GM19099 (cell line): ENCODE measurements around the gene PPFIA4.

ENCODE experiments used
- POLR2A ChIP-seq: IDR thresholded peaks from 3 replicates; pipeline ENCODE4 v1.6.1; 2011; ENCODE audit warnings: low read depth; ENCODE audit not compliant: insufficient read length; ENCODE audit errors: extremely low read depth

Gene PPFIA4

GRCh38 chr1:203035111-203036000, 9.1 kb downstream of the PPFIA4 start:
- no peak for TF ChIP-seq POLR2A

DNA sequence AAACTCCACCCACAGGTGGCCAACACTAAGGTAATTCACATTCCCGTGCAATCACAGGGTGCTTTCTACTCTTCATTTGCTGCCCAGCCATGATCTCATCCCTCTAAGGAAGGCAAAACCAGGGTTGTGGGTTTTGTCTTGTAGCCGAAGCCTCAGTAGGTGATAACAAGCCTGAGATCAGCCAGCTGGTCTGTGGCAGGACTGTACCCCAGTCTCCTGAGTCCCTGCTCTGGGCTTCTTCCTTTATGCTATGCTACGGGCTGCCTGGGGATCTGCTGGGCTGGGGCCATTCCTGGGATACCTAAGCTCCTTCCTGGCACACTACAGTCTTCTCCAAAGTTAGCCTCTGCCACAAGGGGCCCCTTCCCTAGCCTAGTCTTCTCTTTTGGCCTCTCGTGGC, 9.8 kb downstream of the PPFIA4 start:
- TF ChIP-seq POLR2A, result no peak

GRCh38 chr1:203036537-203036936, 10.2 kb downstream of the PPFIA4 start:
- no peak for TF ChIP-seq POLR2A

- TF ChIP-seq POLR2A, result no peak
Observed at GRCh38 chr1:203037509-203038190, 11.4 kb downstream of the PPFIA4 start.

GRCh38 chr1:203038217-203038741, 12.0 kb downstream of the PPFIA4 start:
- TF ChIP-seq POLR2A, result no peak

DNA sequence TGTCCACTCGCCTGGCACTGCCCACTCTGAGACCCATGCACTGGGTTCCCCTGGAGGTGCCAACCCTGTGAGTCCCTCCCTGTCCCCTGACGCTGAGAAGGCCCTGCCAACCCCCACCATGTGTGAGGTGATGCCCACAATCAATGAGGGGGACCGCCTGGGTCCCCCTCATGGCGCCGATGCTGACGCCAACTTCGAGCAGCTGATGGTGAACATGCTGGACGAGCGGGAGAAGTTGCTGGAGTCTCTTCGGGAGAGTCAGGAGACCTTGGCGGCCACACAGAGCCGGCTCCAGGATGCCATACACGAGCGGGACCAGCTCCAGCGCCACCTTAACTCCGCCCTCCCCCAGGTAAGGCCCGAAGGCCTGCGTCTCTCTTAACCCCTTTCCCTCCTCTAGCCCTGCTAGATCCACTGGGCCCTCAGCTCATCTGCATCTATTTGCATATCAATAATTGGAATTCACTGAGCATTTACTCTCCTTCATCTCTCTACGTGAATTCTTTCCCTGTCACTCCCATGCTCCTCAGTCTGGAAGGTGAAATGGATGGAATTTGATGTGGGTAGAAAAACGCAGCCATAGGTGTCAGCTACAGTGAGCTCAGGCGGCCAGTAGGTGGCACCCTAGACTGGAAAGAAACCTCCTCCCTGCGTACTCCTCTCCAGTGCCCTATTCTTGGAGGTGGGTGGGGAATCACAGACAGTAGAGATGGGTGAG, 12.8 kb downstream of the PPFIA4 start:
- TF ChIP-seq POLR2A, result no peak

- no peak for TF ChIP-seq POLR2A
Observed at GRCh38 chr1:203039609-203040512, 13.6 kb downstream of the PPFIA4 start.

DNA sequence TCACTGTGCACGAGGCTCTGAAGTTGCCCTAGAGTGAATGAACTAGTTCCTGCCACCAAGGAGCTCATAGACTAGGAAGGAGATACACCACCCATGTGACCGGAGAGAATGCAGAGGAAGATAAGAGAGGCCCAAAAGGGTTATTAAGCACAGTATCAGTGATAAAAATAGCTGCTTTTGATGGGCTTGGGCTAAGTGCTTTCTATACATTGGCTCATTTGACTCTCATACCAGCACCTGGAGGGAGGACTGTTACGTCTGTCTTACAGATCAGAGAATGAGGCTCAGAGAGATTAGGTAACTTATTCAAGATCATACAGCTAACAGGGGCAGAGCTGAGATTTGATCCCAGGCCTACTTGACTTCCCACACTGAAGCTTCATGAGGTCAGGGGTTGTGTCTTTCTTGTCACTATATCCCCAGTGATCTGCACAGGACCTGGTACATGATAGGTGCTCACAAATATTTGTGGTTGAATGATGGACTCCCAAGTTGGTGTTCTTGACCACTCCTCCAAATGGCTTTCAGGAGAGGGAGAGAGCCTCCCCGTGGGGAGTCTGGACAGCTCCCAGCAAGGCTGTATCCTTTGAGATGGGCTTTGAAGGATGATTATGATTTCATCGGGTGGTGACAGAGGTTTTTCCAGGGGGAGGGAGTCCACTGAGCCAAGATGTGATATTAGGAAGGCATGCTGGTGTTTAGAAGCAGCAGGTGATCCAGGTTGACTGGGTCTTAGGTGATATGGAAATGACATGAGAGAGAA, 14.4 kb downstream of the PPFIA4 start:
- no peak for TF ChIP-seq POLR2A

DNA sequence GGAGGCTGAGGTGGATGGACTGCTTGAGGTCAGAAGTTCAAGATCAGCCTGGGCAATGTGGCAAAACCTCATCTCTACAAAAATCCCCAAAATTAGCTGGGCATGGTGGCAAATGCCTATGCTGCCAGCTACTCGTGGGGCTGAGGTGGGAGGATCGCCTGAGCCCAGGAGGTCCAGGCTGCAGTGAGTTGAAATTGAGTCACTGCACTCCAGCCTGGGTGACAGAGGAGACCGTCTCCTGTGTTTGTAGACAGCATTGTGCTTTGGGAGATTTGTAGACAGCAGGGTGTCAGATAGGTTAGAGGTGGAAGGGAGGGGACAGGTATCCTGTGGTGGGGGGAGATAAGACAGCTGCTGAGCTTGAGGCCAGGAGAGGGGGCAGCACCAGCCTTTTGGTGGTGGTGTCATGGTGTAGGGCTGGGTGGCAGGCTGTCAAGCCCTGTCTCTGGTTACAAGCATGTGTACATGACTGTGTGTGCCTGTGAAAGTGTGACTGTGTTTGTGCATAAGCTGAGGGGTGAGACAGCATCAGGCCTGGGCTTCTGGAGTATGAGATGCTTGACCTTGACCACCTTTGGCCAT, 15.2 kb downstream of the PPFIA4 start:
- TF ChIP-seq POLR2A, result no peak

- TF ChIP-seq POLR2A, result no peak
Observed at GRCh38 chr1:203043830-203044545, 17.7 kb downstream of the PPFIA4 start.

DNA sequence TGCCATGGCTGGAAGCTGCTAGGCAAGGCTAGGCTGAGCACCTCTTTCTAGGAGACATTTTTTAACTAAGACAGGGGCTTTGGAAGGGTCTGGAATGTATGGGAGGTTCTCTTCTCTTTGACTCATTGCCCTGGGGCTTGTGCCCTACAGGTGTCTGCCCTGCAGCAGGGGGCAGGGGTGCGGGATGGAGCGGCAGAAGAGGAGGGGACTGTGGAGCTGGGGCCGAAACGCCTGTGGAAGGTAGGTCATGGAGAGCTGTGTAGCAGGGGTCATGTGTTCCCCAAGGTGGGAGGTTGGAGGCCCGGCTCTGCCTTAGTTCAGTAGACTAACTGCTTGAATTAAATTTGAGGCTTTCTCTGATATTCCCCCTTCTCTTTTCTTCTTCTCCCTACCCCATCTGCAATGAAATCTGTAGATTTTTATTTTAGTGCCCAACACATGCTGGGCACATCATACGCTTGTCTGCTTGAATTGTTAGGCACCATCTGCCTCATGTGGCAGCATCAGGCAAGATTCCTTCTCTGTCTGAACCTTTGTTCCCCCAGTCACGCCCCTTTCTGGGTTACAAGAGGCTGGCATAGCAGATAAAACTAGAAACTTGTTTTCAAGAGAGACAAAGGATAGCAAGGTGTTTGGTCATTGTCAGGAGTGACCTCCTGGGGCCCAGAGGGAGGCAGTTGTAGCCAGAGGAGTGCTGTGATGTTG, 18.4 kb downstream of the PPFIA4 start:
- TF ChIP-seq POLR2A, result no peak

- TF ChIP-seq POLR2A, result no peak
Observed at GRCh38 chr1:203045336-203045735, 19.0 kb downstream of the PPFIA4 start.

DNA sequence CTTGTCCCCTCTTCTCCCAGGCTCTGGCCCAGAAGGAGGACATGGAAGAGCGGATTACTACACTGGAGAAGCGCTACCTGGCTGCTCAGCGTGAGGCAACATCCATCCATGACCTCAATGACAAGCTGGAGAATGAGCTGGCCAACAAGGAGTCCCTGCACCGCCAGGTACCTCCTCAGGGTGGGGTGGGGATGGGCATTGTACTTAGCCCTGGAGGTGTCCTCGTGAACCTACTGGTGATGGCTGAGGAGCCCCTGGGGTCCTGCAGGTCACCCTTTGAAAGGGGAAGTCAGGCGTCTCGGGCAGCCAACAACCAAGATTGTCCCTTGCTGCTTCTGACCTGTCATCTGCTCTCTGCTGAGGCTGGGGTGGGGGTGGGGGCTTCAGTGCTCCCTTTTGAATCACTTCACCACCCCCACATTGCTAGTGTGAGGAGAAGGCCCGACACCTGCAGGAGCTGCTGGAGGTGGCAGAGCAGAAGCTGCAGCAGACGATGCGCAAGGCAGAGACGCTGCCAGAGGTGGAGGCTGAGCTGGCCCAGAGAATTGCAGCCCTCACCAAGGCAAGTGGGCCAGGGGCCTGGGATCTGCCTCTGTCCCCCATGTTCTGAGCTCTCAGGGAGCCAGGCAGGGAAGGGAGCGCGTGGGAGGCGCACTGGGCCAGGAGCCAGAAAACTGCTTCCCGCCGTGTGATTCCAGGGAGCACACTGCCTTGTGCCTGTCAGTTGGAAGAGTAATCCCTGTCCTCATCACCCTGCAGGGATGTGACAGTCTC, 19.7 kb downstream of the PPFIA4 start:
- no peak for TF ChIP-seq POLR2A
